ENCODE data around the gene GALC.
A peak's percentile ranks its signal among the peaks of the same experiment; 100 is the strongest.

GALC gene

GRCh38 chr14:87955501-87955900 lies 37.5 kb downstream of the GALC start:
- H3K4me3 ChIP-seq (ENCODE audit: control insufficient read depth, low read depth, low read length), result no peak overlapping the region
- TF ChIP-seq, protein P1, sequence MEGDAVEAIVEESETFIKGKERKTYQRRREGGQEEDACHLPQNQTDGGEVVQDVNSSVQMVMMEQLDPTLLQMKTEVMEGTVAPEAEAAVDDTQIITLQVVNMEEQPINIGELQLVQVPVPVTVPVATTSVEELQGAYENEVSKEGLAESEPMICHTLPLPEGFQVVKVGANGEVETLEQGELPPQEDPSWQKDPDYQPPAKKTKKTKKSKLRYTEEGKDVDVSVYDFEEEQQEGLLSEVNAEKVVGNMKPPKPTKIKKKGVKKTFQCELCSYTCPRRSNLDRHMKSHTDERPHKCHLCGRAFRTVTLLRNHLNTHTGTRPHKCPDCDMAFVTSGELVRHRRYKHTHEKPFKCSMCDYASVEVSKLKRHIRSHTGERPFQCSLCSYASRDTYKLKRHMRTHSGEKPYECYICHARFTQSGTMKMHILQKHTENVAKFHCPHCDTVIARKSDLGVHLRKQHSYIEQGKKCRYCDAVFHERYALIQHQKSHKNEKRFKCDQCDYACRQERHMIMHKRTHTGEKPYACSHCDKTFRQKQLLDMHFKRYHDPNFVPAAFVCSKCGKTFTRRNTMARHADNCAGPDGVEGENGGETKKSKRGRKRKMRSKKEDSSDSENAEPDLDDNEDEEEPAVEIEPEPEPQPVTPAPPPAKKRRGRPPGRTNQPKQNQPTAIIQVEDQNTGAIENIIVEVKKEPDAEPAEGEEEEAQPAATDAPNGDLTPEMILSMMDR (IDR thresholded peaks at IDR 0.05; ENCODE audit: control insufficient read depth, insufficient read depth, low read depth, low read length, missing control alignments), result no peak
- no peak for DNase-seq (ENCODE audit: low read depth)

DNA sequence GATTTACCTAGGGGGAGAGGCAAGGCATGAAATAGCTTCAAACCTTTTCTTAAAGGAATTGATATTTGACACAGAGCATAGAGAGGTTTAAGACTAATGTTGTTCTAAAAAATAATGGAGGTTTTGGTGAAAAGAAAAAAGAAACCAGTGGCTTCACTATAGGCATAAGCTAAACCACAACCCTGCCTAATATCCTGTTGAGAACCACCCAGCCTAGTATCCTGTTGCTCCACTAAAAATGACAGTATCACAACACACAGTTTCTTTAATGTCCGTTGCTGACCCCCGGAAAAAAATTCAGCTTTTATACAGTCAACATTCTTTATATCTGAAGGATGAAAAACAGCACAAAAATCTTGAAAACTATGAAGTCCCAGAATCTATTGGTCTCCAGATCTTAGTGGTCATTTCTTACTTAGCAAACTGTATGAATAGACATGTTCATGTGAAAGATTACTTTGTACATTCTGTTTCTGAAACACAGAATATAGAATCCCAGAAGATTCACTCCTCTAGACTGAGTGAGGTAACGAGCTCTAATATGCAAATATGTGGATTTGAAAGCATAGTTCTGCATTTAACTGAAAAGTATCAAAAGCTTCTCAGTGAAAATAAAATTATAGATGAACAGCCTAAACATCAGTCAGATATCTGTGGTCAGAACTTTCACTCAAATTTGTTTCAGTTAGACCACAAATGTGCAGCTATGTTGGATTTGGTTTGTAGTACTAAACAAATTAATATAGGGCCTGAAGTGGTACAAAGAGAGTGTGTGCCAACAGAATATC lies 40.5 kb downstream of the GALC start:
- no peak for DNase-seq (ENCODE audit: low read depth)
- TF ChIP-seq, protein P1 (IDR thresholded peaks at IDR 0.05; ENCODE audit: control insufficient read depth, insufficient read depth, low read depth, low read length, missing control alignments), result no peak
- no peak overlapping the region for H3K4me3 ChIP-seq (ENCODE audit: control insufficient read depth, low read depth, low read length)

DNA sequence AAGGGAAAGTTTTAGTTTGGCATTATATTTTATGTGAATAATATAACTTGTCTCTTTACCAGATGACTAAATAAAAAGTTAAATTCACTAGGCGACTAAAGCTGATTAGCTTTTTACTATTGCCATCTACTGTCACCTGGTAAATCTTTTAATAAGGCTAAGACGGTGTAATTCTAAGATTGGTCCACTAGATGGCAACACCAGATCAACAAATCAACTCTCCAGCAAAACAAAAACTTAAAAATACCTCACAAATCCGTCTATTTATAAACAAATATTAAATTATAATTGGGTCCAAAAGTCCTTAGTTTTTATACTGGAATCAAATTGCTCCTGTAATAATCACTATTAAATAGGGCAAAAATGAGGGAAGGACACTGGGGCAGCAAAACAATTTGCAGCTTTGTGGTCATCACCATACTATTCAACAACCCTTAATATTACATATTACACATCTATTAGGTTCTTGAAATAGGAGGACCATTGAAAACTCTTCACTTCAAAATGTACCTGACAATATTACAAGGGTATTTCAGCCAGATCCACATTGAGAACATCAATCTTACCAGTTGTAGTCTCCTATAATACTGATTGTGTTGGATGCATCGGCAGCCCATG lies 47.9 kb downstream of the GALC start:
- H3K4me3 ChIP-seq (ENCODE audit: control insufficient read depth, low read depth, low read length), result no peak overlapping the region
- TF ChIP-seq, protein P1 (IDR thresholded peaks at IDR 0.05; ENCODE audit: control insufficient read depth, insufficient read depth, low read depth, low read length, missing control alignments), result peak; percentile 51
- DNase-seq (ENCODE audit: low read depth), result peak; percentile 18

GRCh38 chr14:87940894-87941293 lies 52.1 kb downstream of the GALC start:
- TF ChIP-seq, protein P1 (IDR thresholded peaks at IDR 0.05; ENCODE audit: control insufficient read depth, insufficient read depth, low read depth, low read length, missing control alignments), result no peak
- DNase-seq (ENCODE audit: low read depth), result no peak
- no peak overlapping the region for H3K4me3 ChIP-seq (ENCODE audit: control insufficient read depth, low read depth, low read length)

- H3K4me3 ChIP-seq (ENCODE audit: control insufficient read depth, low read depth, low read length), result no peak overlapping the region
- TF ChIP-seq, protein P1 (IDR thresholded peaks at IDR 0.05; ENCODE audit: control insufficient read depth, insufficient read depth, low read depth, low read length, missing control alignments), result no peak
- DNase-seq (ENCODE audit: low read depth), result no peak
Observed at GRCh38 chr14:87940382-87940781, 52.6 kb downstream of the GALC start.

- TF ChIP-seq, protein P1 (IDR thresholded peaks at IDR 0.05; ENCODE audit: control insufficient read depth, insufficient read depth, low read depth, low read length, missing control alignments), result no peak
- no peak for DNase-seq (ENCODE audit: low read depth)
- no peak overlapping the region for H3K4me3 ChIP-seq (ENCODE audit: control insufficient read depth, low read depth, low read length)
Observed at GRCh38 chr14:87935886-87936285, 57.1 kb downstream of the GALC start.

Data from AG09309 (cell line).